Measurements from ENCODE around the gene CDC42SE2. TPM values are rescaled to one million over a fixed set of nuclear protein-coding genes. Genes with fewer than 3 reads are reported as not detected.
"Not testable (repeated sequence)": the region's sequence is repeated elsewhere in the genome, so short reads cannot be mapped to it uniquely, and the experiment has no call there.

The CDC42SE2 gene
- total RNA-seq, 6 experiments from 2014 or later: 14.2 to 18.0 (median 16.4) TPM

DNA sequence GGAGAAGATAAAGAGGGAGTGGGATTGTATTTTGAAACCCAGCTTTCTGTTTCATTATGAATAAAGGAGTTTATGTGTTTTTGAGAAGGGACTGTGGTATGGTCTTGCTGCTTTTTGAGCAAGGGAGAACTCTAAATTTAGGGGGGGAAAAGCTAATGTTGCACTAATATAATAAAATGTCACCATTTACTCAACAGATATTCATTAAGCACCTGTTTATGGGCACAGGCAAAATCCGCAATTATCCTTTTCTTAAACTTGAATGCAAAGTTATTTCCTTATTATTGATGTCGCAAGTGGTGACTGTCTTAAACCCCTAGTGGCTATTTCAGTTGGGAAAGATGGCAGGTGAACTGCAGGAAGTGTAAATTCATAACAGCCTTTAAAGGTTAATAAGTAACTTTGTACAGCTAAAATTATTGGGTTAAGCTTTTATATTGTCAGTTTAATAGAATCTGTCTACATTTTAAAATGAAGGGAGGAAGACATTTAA lies 1.5 kb downstream of the CDC42SE2 start:
- Mint-ChIP-seq H3K9me3 (no peaks in the 10 kb centered on the region), H3K36me3 (ENCODE audit: low read depth) (peaks cover 4% of the 10 kb centered on the region; the same call in 1 of the 2 replicates), H3K27ac (no peak overlapping the region), H3K4me3 (peak overlapping the region; percentile 92), H3K4me1 (ENCODE audit: low read depth) (peaks cover 33% of the 10 kb centered on the region), H3K27me3 (ENCODE audit: insufficient read depth) (peaks cover 2% of the 10 kb centered on the region)
- TF ChIP-seq CTCF (IDR thresholded peaks at IDR 0.05): peak; percentile 69
- no peak for DNase-seq

DNA sequence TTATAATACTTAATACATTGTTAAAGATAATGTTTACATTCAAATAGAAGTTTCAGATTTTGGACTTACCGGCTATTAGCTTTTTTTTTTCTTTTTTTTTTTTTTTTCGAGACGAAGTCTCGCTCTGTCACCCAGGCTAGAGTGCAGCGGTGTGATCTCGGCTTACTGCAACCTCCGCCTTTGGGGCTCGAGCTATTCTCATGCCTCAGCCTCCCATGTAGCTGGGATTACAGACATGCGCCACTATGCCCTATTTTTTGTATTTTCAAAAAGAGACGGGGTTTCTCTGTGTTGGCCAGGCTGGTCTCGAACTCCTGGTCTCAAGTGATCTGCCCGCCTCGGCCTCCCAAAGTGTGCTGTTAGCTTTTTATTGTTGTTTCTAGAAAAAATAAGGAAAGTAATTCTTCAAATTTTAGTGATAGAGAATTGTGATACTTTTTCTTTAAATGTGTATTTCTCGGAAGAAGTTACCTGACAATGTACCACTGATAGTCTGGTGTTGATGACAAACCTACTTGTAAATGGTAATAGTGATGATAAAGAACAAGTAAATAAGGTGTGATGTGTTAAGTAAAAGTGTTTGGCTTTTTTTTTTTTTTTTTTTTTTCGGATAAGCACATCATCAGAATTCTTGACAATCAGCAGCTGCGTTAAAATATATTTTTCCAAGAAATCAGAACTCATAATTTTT lies 2.7 kb downstream of the CDC42SE2 start:
- no peaks in the 10 kb centered on the region for H3K9me3 Mint-ChIP-seq
- H3K4me1 Mint-ChIP-seq (ENCODE audit: low read depth): peaks cover 44% of the 10 kb centered on the region
- TF ChIP-seq CTCF (IDR thresholded peaks at IDR 0.05): no peak
- H3K27me3 Mint-ChIP-seq (ENCODE audit: insufficient read depth): peaks cover 2% of the 10 kb centered on the region
- no peak overlapping the region for H3K4me3 Mint-ChIP-seq
- peaks cover 4% of the 10 kb centered on the region; the same call in 1 of the 2 replicates for H3K36me3 Mint-ChIP-seq (ENCODE audit: low read depth)
- DNase-seq: no peak
- no peak overlapping the region for H3K27ac Mint-ChIP-seq

GRCh38 chr5:131268758-131269370 lies 5.0 kb downstream of the CDC42SE2 start:
- H3K36me3 Mint-ChIP-seq (ENCODE audit: low read depth): peaks cover 13% of the 10 kb centered on the region
- no peaks in the 10 kb centered on the region for H3K9me3 Mint-ChIP-seq
- no peaks in the 10 kb centered on the region; the same call in 1 of the 2 replicates for H3K27me3 Mint-ChIP-seq (ENCODE audit: insufficient read depth)
- no peak for DNase-seq
- H3K4me1 Mint-ChIP-seq (ENCODE audit: low read depth): peaks cover 46% of the 10 kb centered on the region
- no peak overlapping the region for H3K27ac Mint-ChIP-seq
- no peak for TF ChIP-seq CTCF (IDR thresholded peaks at IDR 0.05)
- no peak overlapping the region for H3K4me3 Mint-ChIP-seq

- Mint-ChIP-seq H3K36me3 (ENCODE audit: low read depth) (peaks cover 13% of the 10 kb centered on the region), H3K4me1 (ENCODE audit: low read depth) (peaks cover 47% of the 10 kb centered on the region), H3K27me3 (ENCODE audit: insufficient read depth) (no peaks in the 10 kb centered on the region), H3K9me3 (no peaks in the 10 kb centered on the region), H3K27ac (peak overlapping the region; percentile 44), H3K4me3 (peak overlapping the region; percentile 55)
- no peak for TF ChIP-seq CTCF (IDR thresholded peaks at IDR 0.05)
- peak; percentile 58 for DNase-seq
Measured at GRCh38 chr5:131270809-131271208, 7.0 kb downstream of the CDC42SE2 start.

- Mint-ChIP-seq H3K27ac (peak overlapping the region; percentile 57; the same call in 1 of the 2 replicates), H3K36me3 (ENCODE audit: low read depth) (peaks cover 13% of the 10 kb centered on the region), H3K4me3 (peak overlapping the region; percentile 14; the same call in 1 of the 2 replicates), H3K4me1 (ENCODE audit: low read depth) (peaks cover 46% of the 10 kb centered on the region)
- not testable (repeated sequence) for DNase-seq; H3K27me3 Mint-ChIP-seq (ENCODE audit: insufficient read depth); H3K9me3 Mint-ChIP-seq
Measured at GRCh38 chr5:131271888-131272287, 8.0 kb downstream of the CDC42SE2 start.

GRCh38 chr5:131272307-131272706 lies 8.5 kb downstream of the CDC42SE2 start:
- no peak for DNase-seq
- peak overlapping the region; percentile 57 for H3K27ac Mint-ChIP-seq
- H3K36me3 Mint-ChIP-seq (ENCODE audit: low read depth): peaks cover 10% of the 10 kb centered on the region
- no peak for TF ChIP-seq CTCF (IDR thresholded peaks at IDR 0.05)
- H3K4me1 Mint-ChIP-seq (ENCODE audit: low read depth): peaks cover 46% of the 10 kb centered on the region
- no peaks in the 10 kb centered on the region for H3K27me3 Mint-ChIP-seq (ENCODE audit: insufficient read depth)
- no peaks in the 10 kb centered on the region for H3K9me3 Mint-ChIP-seq
- H3K4me3 Mint-ChIP-seq: 0 out of 2 replicates have a peak overlapping the region, but pooled peaks have one; percentile 5

Data from HFFc6 (cell line).